Activated gamma-delta T cell treated with Interleukin-2 at 50 U/mL for 16 hours (primary cell): ENCODE measurements around the gene EEFSEC.

Experiments used
- DNase-seq: peaks from one replicate; pipeline ENCODE4 v3.0.0-alpha.2; 2020

Gene EEFSEC, protein sequence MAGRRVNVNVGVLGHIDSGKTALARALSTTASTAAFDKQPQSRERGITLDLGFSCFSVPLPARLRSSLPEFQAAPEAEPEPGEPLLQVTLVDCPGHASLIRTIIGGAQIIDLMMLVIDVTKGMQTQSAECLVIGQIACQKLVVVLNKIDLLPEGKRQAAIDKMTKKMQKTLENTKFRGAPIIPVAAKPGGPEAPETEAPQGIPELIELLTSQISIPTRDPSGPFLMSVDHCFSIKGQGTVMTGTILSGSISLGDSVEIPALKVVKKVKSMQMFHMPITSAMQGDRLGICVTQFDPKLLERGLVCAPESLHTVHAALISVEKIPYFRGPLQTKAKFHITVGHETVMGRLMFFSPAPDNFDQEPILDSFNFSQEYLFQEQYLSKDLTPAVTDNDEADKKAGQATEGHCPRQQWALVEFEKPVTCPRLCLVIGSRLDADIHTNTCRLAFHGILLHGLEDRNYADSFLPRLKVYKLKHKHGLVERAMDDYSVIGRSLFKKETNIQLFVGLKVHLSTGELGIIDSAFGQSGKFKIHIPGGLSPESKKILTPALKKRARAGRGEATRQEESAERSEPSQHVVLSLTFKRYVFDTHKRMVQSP

DNA sequence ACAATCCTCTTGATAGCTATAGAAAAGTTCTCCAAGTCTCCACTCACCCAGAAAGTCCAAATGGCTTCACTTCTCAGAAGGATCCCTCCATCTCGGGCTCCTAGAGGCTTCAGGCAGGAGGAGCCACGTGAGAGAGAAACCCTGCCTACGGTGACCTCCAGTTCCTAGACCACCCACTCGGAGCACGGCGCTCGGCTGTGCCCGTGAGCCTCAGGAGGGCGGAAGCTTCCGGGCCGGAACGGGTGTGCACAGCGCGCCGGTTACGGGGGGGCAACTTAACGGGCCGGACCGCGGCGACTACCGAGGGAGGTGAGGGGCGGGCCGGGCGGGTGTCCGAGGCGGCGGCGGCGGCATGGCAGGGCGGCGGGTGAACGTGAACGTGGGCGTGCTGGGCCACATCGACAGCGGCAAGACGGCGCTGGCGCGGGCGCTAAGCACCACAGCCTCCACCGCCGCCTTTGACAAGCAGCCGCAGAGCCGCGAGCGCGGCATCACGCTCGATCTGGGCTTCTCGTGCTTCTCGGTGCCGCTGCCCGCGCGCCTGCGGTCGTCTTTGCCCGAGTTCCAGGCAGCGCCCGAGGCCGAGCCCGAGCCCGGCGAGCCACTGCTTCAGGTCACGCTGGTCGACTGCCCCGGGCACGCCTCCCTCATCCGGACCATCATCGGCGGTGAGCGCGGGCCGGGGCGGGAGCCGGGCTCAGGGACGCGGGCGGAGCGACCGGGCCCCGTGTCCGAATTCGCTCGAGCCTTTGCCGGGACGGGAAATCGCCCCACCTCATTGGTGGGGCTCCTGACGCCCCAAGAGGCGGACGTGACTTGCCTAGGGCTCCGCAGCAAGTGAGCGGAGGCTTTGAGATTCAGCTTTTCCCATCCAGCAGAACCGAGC, at the start of gene EEFSEC:
Gene EEFSEC (plus strand): TSS at position 326 of the 886 bp plus-strand sequence. CDS start 27 bp downstream, at position 353.
- DNase-seq: peak; percentile 84

DNA sequence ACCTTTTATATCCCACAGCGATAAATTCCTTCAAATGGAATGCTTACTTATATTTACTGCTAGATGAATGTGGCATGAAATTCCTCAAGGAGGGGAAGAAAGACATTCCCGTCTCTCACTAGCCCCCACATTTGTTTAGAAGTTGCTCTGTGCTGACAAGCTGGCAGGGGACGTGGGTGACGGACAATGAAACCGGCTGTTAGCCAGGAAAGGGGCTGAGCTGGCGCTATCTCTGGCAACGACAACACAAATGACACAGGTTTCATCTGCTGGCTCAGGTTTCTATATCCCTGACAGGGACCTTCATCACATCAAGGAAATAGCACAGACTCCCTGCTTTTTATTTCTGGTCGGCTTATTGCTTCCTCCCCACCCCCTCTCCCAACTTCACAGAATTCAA, 45.4 kb upstream of the EEFSEC start:
- no peak for DNase-seq

DNA sequence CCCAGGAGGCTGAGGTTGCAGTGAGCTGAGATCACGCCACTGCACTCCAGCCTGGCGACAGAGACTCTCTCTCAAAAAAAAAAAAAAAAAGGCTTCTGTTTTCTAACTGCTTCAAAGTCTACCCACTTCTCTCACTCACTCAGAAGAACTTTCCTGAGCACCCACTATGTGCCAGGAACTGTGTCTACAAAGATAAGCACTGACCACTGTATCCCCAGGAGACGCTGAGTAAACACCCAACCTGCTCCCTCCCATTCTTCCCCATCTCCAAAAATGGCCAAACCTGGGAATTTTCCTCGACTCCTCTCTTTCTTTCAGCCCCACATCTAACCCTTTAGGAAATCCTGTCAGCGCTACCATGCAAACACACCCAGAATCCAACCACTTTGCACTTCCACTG, 42.1 kb upstream of the EEFSEC start:
- DNase-seq: no peak

DNA sequence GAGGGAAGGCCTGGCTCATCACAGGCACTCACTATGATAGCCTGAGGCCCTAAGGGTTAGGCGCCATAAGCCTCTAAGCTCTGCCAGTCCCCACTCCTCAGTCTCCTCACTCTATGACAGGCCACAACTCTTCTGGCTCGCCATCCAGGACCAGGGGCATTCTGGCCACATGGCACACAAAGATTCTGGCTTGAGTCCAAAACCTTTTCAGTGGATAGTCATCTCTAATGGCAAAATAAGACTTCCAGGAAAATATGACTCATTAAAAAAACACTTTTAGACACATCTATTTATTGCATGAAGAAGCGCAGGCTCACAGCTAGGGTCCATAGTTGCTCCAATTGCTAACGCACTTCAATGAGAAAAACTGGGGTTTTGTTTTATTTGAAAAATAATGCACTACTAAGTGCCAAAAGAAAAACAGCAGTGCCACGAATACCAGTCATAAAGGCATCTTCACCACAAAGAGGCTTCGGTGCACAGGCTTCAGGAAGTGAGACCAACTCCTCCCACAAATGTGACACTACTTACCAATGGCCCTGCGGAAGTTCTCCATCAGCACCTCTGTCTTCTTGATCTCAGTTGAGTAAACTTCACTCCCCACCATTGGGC, 40.8 kb upstream of the EEFSEC start:
- DNase-seq: peak; percentile 31

DNA sequence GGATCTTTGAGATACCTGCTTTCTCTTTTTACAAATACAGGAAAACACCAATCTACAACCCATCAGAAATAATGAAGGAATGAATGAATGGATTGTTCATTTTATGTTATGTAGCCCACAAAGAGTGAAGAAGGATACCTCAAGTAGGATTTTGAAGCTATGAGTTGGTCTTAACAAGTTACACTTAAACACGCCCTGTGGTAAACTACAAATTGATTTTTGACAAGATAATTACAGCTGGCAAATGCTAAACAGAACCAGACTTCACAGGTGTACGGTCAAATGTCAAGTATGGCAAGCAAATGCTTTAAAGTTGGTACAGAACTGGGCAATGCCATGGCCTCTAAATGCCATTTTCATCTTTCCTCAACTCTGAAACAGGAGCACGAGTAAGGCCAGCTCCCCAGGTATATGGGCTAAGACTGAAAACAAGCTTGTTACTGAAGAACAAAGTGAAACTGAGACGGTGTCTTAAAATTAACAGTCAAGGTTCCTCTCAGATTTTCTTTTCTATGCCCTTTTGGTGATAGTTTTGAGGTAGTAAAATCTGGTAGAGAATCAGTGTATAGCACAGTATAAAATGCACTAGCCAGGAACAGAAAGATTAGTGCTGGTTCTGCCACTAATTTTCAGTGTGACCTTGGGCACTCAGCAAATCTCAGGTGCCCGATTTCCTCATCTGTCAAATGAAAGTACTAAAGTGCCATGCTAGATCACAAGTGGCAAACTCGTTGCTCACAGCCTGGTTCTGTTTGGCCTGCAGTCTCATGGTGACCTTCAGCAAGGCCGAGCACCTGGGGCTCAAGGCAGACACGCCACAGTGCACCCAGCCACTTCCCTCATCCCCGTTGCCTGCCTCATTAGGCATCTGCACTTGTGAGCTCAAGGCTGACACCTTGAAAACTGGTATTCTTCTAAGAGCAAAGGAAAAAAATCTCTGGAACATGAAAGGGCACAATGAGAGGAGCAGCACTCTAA, 39.2 kb upstream of the EEFSEC start:
- DNase-seq: no peak

DNA sequence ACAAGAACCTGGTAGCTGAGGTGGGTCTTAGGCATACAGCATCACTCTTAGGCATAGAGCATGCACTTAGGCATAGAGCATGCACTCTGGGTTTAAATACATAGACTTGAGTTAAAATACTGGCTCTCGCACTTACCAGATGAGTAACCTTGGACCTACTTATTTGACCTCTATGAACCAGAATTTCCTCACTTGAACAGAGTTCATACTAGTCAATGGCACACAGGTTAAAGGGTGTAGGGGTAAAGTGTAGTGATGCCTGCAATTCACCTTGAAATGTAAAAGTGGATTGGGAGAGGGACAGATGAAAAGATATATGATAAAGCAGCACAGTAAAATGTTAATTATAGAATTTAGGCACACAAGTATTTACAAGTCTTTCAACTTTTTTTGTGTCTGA, 31.3 kb upstream of the EEFSEC start:
- no peak for DNase-seq

DNA sequence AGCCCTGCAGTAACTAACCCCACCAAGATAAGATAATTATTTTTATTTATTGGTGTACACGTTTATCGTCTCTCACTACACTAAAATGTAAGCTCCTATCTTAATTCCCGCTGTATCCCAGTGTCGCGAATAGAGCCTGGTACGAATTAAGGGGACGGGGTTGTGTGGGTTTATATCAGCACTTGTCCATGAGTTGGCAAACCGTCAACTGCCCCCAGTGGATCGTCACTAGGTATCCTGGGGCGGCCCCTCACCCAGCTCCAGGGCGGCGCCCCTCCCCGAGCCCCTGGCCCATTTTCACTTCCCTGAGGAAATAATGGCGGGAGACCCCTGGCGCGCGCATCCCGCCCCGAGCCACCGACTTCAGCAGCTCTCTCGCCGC, 30.1 kb upstream of the EEFSEC start:
- DNase-seq: no peak

DNA sequence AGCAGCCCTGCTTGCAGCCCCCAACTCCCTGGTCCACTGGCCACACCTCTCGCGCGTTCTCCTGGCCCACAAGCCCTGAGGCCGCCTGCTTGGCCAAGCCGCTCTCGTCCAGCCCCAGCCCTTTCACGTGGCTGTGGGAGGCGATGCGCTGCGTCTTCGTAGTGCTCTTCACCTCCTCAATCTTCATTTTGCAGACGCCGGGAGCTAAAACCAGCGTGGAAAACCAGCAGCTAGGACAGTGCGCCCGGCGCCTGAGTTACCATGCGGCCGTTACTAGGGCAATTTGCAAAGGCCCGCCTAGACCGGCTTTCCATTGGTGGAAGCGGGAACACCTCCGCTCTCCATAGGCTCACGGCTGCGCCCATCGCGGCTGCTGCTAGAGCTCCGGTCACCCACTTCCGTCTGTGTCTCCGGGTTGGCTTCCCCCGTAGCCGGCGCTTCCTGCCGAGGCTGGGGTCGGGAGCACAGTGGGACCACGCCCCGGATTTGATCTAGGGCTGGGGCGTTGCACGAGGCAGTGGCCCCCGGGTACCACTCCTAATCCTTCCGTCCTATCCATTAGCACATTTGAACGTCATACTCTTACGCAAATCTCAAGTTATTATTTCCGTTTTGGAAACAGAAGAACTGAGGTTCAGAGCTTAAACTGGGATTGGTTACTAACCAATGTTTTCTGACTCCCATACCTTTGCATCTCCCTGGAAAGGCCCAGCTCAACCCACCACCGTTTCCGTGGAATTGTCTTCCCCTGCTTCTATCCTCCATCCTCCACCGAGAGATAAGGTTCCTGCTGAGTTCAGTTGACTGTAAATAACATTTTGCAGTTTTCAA, 29.5 kb upstream of the EEFSEC start, which contains the start of gene RUVBL1:
Gene RUVBL1 (minus strand): TSS at position 275 of the 831 bp plus-strand sequence. CDS start 88 bp downstream, at position 187.
- peak; percentile 95 for DNase-seq

DNA sequence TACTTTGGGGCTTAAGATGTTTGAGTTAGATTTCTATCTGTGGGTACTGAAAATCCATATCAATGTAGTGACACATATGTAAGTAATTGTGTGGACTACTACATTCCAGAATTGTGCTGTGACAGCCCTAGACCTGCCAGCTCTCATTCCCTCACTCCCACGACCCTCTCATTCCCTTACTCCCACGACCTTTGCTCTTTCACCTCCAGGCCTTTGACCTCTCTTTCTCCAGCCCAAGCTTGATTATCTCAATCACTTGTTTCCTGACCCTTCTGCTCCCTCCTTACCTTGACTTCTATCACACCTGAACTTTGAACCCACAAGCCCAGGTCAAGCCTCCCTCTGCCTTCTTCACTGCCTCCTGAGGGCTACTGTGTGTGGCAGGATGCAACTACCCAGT, 26.0 kb upstream of the EEFSEC start:
- DNase-seq: no peak

DNA sequence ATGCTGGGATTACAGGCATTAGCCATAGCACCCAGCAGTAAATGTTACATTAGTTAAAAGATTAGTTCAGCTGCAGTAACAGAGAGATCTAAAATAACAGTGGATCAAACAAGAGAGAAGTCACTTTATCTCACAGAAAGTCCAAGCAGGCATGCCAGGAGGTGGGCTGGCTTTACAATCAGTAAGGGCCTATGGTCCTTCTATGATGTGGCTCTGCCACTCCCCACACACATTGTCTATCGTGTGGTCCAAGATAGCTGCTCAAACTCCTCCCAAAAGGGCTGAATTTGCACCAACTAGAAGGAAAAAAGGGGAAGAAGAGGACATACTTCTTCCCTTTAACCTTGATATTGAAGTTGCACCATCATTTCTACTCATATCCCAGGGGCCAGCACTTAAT, 25.0 kb upstream of the EEFSEC start:
- DNase-seq: no peak

DNA sequence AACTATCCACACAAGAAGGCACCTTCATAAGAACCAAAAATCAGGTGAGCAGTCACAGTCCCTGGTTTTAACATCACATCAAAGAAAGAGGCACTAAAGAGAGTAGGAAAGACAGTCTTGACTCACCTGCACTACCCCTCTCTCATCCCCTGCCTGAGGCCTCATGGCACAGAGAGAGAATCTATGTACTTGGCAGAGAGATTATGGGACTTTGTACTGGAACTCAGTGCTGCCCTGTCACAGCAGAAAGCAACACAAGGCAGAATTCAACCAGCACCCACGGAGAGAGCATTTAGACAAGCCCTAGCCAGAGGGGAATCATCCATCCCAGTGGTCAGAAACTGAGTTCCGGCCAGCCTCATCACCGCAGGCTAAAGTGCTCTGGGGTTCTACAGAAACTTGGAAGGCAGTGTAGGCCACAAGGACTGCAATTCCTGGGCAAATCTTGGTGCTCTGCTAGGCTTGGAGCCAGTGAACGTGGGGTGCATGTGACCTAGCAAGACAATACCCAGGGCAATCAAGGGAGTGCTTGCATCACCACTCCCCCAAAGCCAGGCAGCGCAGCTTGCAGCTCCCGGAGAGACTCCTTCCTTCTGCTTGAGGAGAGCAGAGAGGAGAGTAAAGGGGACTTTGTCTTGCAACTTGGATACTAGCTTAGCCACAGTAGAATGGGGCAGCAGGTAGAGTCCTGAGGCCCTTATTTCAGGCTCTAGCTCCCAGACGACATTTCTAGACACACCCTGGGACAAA, 21.2 kb upstream of the EEFSEC start:
- DNase-seq: no peak

DNA sequence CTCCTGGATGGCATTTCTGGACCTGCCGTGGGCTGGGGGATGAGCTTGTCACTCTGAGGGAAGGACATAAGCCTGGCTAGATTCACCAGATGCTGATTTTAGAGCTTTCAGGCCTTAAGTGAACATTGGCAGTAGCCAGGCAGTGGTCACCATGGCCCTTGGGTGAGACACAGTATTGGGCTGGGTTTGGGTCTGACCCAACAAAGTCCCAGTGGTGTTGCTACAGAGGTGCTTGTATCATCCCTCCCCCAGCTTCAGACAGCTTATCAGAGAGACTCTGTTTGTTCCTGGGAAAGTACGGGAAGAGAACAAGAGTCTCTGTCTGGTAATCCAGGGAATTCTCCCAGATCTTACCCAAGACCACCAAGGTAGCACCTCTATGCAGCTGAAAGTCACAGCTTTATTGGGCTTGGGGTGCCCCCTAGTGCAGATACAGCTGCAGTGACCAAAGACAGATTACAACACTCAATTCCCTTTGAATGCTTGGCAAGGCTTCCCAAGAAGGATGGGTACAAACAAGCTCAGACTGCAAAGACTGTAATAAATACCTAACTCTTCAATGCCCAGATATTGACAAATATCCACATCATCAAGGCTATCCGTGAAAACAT, 19.9 kb upstream of the EEFSEC start:
- peak; percentile 31 for DNase-seq

DNA sequence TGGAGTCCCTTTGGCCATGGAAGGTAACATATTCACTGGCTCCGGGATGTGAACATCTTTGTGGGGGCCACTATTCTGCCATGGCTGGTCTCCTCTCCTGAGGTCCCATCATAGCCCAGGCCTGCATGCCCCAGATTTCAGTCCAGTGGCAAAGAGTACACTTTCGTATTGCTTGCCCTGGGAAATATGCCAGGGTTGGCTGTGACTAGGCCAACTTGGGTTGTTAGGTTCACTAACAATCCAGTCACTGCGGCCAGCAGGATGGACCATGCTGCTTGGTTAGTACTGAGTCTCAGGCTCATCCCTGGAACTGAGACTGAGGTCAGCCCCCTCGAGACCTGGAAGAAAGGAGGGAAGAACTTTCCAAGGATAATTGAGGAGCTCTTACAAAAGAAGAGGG, 9.8 kb upstream of the EEFSEC start:
- DNase-seq: no peak

DNA sequence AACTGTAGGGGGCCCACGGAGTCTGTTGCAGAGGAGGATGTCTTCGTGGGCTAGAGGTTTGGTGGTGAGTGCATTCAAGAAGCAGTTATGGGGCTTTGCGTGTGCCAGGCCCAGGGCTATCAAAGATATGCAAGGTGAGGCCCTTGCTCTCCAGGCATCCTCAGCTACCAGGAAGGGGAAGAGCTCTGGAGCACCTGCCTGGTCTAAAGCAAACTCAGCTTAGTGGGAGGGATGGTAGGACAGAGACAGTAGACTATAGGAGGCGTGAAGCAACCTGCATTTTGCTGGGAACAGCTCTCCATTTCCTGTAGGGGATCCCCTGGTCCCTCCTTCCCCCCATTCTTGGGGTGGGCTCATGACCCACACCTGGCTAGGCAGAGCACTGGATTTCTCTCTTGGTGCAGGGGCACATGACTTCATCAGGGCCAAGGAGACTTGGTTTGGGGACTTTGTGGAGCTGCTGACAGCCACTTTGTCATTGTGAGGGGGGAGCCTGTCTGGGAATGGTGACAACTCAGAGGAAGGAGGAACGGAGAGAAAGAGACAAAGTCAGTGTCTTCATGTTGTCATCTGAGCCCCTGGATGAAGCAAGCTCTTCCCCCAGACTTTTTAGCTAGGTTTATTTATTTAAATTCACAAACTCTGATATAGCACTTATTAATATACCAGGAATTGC, 8.6 kb upstream of the EEFSEC start:
- DNase-seq: no peak

DNA sequence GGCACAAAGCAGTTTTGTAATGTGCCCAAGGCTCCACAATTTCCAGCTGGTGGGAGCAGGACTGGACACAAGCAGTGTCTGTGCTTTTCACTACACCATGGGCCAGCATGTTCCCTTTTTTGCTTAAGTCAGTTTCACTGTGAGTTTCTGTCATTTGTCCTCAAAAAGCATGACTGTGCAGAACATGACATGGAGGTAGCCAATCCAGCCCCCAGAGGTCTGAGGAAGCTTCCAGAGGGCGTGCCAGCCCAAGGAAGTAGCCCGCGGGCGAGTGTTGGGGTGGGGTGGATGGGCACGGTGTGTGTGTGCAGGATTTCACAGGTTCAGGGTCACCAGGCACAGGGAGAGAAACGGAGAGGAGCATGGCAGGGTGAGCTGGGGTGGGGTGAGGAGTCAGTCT, 8.0 kb upstream of the EEFSEC start:
- no peak for DNase-seq

DNA sequence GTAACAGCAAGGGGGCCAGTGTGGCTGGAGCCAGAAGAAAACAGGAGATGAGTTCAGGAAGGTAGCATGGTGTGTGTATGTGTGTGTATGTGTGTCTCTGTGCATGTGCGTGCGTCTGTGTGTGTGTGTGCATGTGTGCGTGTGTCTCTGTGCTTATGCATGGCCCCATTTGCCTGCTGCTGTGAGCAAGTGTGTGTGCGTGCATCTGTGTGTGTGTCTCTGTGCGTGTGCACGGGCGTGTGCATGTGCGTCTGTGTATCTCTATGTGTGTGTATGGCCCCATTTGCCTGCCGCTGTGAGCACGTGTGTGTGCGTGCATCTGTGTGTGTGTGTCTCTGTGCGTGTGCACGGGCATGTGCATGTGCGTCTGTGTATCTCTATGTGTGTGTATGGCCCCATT, 7.1 kb upstream of the EEFSEC start:
- no peak for DNase-seq

DNA sequence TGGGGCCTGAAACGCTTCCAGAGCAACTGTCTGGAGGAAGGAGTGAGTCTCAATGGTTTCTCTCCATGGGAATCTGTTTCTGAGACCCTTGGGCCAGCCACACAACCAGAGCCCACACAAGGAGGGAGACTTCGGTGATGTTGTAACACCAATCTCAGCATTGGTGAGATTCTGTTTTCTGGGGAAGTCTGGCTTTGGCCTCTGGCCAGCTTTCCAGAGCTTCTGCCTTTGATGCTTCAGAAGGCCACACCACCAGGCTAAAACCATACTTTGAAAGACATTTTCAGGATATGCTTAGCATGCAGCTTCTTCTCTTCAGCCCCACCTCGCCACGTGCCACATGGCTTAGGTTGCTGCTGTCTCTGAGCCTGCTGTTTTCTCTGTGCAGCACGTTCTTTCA, 3.6 kb upstream of the EEFSEC start:
- no peak for DNase-seq

DNA sequence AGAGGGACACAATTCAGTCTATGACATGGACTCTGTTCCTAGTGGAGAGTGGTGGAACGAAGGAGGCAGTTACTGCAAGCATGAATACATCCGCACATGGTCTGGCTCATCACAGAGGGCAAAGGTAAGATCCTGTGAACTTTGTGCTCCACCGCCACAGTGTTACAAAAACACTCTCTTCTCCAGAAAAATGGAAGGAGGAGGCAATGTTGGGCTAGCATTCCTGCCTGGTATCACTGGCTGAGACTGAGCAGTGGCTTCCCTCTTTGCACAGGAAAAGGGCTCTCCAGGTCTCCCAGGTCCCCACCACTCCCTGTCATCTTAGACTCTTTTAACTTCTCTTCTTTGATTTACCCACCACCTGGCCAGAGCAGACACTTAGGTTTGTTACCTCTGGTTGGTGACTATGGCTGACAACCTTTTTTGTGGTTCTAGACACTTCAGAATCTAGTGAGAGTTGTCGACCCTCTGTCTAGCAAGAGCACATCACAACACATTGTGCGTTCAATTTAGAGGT, 1.5 kb upstream of the EEFSEC start:
- no peak for DNase-seq
